HG03060 (cell line): ENCODE measurements around the gene SDCCAG8.

ENCODE experiments used
- ATAC-seq: cut with Tn5 transposase; IDR thresholded peaks from one replicate; pipeline ENCODE4 v1.9.1; 2021; ENCODE audit warnings: low read depth, moderate number of reproducible peaks; ENCODE audit not compliant: unreplicated experiment

The SDCCAG8 gene

GRCh38 chr1:243474906-243475305, 219.1 kb downstream of the SDCCAG8 start:
- no peak for ATAC-seq

GRCh38 chr1:243475966-243476365, 220.1 kb downstream of the SDCCAG8 start:
- no peak for ATAC-seq

DNA sequence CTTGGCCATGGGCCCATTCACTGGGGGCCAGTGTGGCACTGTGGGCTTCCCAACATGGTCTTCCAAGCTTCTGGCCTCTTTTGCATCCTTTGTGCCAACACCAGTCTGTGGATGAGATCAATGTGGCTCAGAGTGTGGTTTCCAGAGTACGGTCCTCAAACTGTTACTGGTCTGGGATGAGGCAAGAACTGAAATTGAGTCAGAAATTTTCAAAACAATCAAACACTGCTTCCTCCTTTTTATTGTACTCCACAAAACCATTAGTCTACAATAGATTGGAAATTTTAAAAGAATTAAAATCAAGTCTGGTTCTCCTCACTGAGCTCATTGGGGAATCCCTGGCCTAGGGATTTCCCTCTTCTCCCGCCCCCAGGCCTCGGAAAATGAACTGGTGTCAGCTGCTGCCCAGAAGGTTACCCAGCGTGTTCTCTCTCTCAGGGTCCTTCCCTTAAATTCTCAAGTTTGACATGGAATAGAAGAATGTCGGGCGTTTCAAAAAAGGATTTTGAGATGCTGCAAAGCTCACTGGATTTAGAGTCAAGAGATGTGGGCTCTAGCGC, 222.0 kb downstream of the SDCCAG8 start:
- ATAC-seq: no peak

DNA sequence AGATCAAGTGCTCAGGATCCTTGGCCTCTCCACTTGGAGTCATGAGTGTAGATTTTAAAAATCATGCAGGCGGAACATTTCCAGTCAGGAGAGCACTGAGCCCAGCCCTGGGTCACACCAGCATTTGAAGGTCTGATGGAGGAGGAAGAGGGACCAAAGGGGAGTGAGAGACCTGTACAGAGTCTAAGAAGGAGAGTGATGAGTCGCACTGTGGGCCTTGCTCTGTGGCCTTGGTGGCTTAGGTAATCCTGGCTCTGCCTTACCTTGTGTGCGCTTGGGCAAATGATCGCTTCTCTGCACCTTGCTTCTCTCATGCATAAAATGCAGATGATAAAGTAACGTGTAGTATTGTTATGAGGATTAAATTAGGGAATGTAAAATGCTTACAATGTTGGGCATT, 225.3 kb downstream of the SDCCAG8 start:
- ATAC-seq: no peak

DNA sequence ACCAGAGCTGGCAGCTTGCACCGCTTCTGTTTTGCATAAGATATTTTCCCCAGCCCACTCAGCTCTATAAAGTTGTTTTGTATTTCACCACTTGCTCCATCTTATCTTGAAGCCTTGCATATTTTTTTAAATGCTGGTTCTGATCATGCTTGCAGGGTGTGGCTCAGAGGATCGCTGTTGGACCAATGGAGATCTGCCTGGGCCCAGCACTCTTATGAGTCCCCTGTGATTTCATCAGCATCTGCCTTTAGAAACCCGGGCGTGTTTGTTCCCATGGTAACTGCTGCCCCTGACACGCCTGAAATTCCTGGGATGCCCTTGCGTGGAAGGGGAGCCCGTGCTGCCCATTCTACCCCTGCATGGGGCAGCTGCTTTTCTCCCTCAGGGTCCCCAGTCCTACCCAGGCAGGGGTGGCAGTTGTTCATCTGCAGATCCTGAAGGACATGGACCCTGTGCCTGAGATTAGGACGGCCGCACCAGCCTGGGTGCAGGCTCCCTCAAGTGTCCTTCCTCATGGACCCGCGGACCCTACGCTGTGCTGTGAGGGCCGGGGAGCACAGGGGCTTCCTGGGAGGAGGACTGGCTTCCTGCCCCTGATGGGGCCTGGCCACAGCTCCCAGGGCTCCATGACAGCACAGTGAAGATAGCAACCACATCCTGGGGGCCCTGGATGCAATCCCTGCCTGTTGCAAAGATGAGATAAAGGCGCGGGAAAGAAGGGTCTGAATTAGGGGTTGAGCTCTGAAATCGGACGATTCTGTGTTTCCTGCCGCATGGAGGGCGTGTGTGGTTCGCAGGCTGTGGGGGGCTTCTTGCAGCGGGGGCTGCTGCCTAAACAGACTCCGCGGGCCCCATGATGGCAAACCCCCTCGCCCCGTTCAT, 226.5 kb downstream of the SDCCAG8 start:
- no peak for ATAC-seq

DNA sequence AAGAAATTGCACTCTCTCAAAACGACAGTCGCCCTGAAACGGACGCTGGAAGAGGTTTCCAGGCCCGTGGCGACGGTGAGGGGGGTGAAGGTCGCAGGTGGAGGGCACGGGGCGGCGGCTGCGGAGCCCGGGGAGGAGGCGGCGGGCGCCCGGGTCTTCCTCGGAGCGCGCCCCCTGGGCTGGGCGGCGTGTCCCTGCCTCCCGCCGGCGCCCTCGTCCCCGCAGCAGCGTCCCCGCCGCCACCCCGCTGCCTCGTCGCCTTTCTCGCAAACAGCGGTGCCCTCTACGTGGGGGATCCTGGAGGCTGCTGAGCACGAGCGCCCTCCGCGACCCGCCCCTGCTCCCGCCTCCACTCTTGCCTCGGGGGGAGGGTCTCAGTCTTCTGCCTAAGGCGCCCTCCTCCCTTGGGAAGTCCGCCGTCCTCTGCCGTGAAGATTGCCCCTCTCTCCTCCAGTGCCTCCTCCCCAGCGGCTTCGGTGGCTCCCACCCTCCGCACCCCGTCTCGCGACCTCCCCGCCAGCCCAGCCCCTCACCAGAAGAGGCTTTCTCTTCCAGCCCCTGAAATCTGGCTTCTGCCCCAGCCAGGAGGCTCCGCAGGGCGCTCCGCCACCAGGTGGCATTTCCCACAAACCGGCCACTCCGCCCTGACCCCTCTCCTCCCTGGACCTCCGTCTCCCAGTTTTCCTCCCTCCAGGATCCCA, 227.4 kb downstream of the SDCCAG8 start:
- no peak for ATAC-seq

DNA sequence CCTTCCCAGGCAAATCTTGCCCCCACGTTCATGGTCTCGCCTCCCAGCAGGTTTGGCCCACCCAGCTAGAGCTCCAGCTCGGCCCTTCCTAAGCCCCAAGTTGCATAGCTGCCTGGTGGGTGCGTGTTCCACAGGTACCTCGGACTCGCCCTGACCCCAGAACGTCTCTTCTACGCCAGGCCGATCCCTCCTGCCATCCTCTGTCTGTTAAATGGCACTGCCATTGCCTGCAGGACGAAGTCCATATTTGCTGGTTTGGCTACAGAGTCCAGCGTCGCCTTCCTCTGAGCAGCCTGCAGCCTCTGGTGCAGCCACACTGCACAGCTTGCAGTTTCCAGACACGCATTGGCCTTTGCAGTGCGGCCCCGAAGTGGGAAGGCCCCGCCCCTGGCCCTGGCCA, 228.1 kb downstream of the SDCCAG8 start:
- no peak for ATAC-seq

DNA sequence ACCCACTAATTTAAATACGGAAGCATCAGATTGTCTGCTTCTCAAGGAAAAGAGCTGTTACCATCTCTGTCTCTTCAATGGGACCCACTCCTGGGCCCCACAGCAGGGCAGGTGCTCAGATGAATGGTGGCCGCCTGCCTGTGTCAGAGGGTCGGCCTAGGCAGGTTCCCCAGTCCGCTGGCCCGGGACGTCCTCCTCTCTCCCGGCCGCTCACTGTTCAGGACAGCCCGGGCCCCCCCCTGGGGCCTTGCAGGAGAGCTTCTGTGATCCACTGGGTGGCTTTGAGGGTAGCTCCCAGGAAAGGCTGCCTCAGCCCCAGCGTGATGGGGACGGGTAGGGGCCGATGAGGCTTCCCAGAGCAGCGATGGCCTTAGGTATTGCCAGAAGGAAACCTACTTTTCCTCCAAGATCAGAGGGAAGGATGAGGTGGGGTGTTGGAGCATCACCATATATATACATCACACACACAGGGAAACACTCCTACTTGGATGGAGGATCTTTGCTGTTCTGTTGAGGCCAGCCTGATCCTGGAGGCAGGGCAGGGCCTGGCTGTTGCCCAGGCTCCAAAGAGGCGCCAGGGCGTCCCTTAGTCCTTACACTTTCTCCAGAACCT, 231.3 kb downstream of the SDCCAG8 start:
- no peak for ATAC-seq

DNA sequence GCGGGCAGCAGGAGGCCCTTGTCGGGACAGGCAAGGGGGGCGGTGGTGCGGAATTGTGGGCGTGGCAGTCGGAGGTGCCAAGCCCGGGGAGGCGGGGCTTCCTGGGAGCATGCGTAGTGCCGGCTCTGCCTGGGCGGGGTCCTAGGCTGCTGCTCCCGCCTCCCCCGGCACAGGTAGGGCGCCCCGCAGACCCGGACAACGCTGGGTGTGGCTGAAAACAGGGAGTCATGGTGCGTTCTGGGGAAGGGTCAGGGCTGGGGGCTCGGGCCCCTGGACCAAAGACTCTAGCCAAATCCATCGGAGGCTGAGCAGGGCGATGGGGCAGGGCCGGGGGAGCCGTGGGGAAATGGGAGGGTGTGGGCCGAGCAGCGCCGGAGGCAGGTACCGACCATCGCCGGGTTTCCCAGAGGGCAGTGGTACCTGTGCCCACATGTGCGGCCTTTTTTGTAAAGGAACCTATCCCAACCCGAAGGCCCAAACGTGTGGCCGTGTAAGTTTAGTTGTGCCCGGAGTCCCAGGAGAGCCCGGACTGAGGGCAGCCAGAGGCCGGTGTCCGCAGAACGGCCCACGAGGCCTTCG, 231.9 kb downstream of the SDCCAG8 start:
- no peak for ATAC-seq

GRCh38 chr1:243488459-243489157, 232.8 kb downstream of the SDCCAG8 start:
- ATAC-seq: no peak

DNA sequence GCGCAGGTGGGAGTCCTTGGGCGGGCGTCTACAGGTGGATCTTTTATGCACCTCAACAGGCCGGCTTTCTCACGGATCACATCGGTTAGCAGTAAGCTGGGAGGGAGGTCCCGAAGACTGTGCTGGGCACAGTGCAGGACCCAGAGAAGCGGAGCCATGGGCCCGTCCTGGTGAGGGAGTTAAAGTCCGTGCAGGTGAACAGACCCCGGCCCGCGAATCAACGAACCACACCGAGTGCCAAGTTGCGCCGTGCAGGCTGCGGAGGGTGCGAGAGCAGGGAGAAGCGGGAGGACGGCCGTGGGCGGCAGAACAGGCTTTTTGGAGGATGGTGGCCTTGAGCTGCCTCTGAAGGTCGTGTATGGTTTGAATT, 233.3 kb downstream of the SDCCAG8 start:
- ATAC-seq: no peak

DNA sequence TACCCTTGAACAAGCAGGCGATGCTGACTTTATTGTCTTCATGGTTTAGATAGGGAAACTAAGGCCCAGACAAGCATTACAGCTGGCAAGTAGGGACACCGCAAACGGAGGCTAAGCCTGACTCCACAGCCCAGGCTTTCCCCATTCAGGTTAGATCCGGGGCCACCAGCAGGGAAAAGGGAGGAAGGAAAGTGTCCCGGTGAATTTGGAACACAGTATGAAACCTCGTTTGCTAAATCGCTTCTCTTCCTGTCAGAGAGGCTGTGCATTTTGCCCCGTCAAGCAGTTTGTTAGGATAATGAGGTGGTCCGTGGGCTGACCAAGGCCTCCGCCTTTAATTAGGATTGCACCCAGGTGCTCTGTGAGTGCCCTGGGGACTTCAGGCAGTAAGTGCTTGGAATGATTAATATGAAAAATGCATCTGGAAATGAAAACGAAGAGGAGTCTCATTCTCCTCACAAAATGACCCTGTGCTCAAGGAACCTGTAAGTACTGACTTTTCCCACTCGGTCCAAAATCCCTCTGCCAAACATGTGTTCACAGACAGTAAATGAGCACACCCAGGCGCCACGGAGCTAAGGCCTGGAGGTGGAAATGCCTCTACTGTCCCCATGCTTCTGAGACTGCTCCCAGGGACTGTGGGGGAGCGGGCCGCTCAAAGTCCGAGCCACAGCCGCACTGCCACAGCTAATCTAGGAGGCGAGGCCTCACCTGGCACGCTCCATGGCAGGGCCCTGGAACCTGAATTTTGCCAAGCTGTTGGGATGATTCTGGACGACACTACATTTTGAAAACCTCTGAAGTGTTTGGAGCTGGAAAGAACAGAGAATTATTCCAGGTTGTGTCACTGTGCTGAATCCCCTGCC, 234.1 kb downstream of the SDCCAG8 start:
- ATAC-seq: no peak

DNA sequence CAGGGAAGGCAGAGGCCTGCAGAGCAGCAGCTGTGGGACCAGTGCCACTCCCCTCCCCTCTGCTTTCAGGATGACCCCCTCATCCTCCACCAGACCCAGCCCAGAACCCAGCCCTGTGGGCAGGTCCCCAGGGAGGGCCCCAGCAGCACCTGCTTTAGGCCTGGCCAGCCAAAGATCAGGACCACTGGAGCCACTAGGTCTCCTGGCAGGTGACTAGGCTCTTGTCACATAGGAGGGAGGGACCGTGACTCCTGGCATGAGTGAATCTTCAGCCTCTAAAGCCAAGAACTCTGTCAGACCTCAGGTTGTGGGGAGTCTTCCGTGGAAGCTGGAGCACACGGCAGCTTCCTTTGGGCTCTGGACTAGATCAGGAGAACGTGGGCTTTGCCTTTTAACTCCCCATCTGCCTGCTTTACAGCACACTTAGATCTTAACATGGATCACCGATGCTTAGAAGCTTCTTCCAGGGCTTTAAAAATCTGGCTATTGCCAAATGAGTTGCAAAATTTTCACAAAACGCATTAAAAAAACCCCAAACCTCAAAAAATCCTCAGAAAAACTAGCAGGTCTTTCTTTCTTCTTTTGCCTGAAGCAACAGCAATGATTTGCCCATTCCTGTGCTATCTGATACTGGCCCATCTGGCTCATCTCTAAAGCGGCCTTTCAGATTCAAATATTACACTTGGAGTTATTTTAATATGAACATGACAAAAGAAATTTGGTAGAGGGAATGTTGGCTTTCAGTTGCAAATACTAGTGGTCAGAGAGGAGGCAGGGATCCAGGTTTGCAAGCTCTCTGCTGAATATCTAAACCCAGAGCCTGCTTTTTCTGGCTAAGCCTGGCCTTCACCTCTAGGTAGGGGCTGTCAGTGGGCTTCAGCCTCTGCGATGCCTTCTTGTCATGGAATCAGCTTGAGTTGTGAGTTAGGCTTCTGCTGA, 235.2 kb downstream of the SDCCAG8 start:
- ATAC-seq: no peak

GRCh38 chr1:243493156-243494129, 237.6 kb downstream of the SDCCAG8 start:
- ATAC-seq: no peak

GRCh38 chr1:243494741-243495431, 239.0 kb downstream of the SDCCAG8 start:
- ATAC-seq: no peak

DNA sequence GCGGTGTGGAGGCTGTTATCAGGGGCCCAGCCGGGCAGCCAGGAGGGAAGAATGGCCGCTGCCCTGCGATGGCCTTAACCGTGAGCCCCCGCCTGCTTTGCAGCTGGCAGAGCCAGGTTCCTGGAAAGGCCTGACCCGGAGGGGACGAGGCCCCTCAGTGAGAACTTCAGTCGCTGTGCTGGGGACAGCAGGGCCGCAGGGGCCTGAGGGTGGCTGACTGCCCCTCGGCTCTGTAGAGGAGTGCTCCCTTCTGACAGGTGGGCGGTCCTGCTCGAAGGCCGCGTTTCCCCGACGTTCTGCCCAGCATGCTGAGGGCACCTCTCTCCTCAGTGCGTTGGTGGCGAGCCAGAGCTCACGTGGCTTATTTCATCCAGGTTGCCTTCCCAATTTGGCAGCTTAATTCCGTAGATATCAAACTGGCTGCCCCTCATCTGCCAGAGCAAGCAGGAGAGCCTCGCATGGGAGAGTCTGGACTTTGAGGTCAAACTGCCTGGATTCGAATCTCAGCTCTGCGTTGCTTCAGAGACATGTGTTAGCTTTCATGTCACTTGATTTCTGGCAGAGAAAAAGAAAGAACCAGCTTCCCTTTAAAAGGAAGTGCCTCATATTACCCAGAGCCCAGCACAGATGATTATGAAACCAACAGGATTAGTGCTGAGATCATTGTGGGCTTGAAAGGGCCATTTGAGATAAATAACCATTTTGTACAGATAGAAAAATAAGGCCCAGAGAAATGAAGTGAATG, 239.8 kb downstream of the SDCCAG8 start:
- ATAC-seq: no peak
